Smooth muscle cell of the brain vasculature (primary cell): ENCODE data around the gene TGM6.
A peak's percentile ranks its signal among the peaks of the same experiment; 100 is the strongest.

ENCODE experiments used
- DNase-seq: peaks from one replicate; pipeline ENCODE4 v3.0.0-alpha.2; 2012; ENCODE audit warnings: low read depth, low spot score

The TGM6 gene

DNA sequence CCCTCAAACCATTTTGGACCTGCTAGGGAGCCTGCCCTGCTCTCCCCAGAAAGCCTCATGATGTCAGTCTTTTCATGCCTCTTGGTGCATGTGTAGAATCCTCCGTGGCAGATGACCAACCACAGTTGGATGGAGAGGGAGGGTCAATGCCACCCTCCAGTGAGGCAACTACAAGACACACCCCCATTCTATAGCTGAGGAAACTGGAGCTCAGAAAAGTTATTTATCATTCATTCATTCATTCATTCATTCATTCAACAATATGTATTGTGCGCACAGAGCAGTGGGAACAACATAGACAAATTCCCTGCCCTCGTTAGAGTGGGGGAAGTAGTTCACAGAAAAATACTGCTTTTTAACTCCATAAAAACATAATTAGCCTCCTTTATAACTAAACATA lies 73.1 kb downstream of the TGM6 start:
- no peak for DNase-seq

DNA sequence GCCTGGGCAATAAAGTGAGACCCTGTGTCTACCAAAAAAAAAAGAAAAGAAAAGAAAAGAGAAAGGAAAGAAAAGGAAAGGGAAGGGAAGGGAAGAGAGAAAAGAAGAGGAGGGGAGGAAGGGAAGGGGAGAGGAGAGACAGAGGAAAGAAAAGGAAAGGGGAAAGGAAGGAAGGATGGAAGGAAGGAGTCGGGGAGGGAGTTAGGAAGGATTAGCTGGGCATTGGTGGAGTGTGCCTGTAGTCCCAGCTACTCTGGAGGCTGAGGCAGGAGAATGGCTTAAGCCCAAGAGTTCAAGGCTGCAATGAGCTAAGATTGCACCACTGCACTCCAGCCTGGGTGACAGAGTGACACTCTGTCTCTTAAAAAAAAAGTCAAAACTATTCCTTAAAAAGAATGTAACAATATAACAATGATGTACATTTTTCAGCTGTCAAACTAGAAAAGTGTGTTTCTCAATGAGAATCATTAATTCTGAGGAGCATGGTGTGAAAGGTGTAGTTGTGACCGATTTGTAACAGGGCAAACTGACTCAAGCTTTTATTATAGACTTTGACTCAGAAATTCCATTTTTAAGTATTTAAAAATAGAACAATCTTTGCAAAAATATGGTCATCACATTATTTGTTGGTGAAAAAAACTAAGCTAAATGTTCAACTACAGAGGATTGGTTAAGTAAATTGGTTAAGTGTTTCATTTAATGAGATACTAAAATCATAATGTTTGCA lies 75.2 kb downstream of the TGM6 start:
- no peak for DNase-seq

DNA sequence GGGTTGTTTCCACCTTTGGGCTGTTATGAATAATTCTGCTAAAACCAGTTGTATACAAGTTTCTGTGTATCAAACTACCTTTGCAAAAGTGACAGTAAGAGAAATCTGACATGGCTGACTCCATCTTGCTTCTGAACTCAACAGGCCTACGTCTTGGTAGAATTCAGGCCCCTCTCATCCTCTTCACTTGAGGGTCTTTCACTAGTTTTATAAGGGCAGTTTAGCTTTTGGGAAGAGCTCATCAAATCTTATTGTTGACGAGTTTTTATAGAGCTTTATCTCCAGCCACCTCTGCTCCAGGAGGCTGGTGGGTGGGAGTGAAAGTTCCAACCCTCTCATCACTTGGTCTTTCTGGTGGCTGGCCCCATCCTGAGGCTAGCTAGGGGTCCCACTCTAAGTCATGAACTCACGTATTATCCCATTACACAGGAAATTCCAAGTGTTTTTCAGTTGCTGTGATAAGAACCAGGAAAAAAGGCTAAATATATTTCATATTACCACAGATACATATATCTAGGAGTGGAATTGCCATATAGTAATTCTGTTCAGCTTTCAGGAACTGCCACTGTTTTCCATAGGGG lies 78.3 kb downstream of the TGM6 start:
- no peak for DNase-seq

DNA sequence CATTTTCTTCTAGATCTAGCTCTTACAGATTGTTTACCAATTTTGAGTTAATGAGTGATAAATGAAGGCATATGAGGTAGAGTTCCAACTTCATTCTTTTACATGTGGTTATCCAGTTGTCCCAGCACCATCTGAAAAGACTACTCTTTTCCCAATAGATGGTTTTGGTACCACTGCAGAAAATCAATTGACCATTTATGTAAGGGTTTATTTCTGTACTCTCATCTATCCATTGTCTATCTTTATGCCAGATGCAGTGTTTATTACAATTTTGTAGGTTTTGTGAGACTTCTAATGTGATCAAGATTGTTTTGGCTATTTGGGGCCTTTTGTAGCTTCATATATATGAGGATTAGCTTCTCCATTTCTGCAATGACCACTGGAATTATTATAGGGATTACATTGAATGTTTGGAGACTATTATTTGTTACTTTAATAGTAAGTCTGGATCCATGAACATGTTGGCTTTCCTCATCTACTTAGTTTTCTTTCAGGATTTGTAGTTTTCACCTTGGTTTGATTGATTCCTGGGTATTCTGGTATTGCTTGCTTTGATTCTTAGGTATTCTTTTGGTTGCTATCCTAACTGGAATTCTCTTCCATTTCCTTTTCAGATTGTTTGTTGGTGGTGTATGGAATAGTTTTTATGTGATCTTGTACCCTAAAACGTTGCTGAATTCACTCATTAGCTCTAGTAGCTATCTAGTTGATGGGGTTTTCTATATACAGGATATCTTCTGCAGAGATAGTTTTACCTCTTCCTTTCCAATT lies 79.5 kb downstream of the TGM6 start:
- no peak for DNase-seq

DNA sequence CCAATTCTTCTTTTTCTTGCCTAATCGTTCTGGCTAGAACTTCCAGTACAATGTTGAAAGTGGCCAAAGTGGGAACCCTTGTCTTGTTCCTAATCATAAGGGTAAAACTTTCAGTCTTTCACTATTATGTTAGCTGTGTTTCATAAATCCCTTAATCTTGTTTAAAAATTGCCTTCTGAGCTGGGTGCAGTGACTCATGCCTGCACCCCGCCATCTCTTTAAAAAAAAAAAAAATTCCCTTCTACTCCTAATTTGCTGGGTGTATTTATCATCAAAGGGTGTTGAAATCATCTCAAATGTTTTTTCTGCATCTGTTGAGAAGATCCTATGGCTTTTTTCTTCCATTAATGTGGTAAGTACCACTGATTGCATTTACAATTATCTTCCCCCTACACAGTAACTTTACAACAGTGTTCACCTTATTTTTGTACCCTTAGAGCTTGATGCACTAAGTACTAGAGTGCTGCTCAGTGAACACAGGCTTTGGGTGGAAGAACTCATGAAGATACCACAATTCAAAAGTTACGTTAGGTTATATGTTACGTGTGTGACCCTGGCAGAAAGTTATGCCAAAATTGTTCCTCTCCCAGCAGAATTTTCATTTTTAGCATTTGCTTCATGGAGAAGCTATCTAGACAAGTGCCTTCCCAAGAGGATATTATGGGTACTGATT lies 80.2 kb downstream of the TGM6 start:
- DNase-seq: no peak

DNA sequence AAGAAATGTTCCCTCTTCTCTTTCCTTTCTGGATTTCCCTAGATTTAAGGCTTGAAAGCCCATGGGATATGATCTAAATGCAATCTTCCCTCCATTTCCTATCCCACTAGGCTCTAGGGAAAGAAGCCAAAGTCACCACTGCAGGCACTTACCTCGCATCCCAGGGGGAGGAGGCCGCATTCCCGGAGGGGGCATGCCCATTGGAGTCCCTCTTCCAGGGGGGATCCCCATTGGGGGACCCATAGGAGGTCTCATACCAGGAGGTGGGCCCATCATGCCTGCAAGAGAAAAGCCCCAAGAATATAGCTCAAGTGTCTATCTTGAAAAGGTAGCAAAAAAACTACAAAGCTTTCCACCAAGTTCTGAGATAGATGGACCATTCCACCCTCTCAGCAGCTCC lies 81.8 kb downstream of the TGM6 start:
- DNase-seq: no peak

DNA sequence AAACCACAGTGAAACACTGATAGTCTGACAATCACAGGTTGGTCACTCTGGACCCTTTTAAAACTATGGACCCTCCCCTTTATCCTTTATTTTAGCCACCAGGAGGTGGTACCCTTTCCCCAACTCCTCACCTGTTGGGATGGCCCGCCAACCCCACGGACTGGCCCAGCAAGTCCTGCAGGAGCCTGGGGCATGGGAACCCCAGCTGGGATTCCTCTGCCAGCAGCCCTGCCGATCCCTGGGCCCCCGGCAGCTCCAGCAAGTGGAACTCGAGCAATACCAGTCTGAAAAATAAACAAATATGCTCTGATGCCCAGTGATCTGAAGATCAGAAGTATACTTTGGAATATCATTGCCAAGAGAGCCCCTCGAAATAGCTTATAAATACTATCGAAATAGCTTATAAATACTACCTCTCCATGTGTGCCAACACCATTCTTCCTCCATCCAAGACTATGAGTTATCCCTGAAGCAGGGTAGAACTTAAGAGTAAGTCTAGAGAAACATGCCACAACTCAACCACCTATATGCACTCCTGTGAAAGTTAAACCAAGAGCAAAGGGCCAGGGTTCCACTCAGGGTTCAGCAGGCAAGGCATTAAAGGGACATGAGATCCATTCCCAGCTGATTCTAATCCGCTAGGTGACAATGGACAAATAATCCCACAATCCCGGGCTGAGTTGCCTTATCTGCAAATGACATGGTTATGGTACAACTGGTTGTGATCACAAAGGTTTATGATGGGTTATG lies 83.1 kb downstream of the TGM6 start:
- no peak for DNase-seq

DNA sequence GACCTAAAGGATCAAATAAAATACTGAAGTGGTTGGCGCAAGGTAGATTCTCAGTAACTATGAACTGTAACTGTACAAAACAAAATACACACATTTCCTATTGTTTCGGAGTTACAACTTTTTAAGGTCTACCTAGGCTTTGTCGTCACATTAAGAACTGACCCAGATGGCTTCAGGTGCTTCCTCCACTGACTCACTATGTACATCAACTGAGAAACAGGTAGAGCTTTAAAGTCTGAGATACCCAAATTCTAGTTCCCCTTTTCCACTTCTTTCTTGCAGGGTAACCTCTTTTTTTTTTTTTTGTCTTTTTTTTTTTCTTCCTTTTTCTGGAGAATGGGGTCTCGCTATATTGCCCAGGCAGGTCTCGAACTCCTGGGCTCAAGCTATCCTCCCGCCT lies 84.4 kb downstream of the TGM6 start:
- no peak for DNase-seq

DNA sequence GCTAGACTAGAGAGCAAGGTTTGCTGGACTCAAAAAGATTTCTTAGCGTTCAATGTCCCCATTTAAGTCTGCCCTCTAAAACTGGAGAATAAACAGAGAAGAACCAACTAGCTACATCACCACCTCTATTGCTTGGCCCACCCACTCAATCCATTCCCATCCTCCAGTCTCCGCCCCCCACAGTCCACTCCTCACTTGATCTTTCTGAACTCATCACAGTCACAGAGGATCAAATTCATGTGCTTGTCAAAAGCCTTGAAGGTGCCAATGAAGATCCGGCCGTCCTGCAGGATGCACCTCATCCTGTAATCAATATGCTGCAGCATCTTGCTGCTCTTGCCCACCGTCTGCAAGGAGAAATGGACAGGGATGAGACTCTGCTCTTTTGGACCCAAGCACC lies 86.7 kb downstream of the TGM6 start:
- DNase-seq: no peak

DNA sequence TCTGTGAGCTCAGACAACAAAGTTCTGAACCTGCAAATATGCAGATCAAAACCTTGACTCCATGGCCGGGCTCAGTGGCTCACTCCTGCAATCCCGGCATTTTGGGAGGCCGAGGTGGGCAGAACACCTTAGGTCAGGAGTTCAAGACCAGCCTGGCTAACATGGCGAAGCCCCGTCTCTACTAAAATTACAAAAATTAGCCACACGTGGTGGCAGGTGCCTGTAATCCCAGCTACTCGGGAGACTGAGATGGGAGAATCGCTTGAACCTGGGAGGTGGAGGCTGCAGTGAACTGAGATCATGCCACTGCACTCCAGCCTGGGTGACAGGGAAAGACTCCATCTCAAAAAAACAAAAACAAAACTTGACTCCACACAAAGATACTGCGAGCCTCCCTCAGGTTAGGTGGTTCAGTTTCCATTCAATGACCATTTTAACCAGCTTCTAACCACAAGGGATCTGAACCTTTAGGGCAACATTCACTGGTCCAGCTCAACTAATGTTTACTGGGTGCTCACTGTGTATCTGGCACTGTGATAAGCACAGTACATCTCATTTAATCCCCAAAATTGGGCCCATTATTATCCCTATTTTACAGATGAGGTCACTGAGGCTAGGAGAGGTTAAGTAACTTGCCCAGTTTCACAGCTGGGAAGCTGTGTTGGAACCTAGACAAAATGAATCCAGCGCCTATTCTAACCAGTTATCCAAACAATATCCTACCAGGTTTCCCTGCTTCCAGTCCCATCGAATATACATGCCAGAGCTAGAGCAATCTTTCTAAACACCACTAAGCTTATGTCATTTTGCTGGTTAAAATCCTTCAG lies 88.1 kb downstream of the TGM6 start:
- no peak for DNase-seq

DNA sequence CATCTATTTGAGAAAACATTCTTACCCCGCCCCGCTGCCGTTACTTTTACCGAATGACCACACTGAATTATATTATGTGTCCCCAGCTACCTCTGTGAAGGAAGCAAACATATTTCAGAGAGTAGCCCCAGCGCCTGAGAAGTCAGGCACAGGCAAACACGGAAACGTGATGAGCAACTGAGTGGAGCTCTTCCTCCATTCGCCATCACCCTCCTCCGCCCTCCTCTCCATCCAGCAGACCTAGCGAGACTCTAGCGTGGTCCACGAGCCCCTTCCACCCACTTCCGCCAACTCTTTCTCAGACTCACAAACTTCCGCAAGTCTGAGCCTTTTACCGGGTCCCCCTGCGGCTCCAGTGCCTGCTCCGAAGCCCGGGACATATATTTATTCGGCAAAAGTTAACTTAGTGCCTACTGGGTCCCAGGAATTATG lies 89.3 kb downstream of the TGM6 start:
- no peak for DNase-seq

DNA sequence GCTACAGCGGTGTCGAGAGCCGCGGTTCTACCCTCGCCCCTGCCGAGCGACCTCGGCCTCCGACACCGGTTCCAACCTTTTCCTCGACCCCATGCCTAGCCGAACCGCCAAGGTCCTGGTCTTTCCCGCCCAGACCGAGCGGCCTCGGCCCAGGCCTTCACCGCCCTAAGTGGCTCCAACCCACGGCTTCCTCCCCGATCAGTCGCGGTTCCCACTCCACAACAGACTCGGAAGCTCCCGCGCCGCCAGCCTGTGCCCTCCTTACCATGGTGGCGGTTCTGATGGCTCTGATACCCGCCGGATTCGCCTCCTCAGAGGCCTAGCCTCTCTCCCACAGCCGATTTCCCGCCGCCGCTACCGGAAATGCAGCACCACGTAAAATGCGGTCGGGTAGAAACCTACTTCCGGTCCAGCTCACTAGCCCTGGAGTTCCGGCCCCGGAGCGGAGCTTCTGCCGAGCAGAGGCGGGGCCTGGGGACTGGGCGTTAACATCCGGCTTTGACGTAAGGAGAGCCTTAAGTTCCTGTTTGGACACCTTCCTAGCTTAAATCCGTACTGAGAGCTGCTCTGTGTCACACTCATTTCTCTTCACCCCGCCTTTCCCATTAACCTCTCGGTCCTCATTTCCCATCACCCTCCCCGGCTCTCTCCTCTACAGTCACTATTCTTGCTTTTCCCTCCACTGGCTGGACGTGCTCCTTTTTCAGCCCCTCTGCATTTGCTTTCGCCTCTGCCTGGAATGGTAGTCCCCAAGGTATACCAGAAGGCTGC lies 89.9 kb downstream of the TGM6 start, which contains the start of gene SNRPB:
Gene SNRPB (minus strand): TSS at position 367 of the 771 bp plus-strand sequence. CDS start 99 bp downstream, at position 268.
- DNase-seq: peak; percentile 96

DNA sequence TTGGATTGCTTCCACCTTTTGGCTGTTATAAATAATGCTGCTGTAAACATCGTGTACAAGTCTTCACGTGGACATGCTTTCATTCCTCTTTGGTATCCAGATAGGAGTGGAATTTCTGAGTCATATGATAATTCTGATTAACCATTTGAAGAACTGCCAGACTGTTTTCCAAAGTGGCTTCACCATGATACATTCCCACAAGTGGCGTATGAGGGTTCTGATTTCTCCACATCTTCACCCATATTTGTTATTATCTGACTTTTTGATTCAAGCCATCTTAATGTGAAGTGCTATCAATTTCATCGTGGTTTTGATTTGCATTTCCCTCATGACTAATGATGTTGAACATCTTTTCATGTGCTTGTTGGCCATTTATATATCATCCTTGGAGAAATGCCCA lies 92.8 kb downstream of the TGM6 start:
- no peak for DNase-seq

DNA sequence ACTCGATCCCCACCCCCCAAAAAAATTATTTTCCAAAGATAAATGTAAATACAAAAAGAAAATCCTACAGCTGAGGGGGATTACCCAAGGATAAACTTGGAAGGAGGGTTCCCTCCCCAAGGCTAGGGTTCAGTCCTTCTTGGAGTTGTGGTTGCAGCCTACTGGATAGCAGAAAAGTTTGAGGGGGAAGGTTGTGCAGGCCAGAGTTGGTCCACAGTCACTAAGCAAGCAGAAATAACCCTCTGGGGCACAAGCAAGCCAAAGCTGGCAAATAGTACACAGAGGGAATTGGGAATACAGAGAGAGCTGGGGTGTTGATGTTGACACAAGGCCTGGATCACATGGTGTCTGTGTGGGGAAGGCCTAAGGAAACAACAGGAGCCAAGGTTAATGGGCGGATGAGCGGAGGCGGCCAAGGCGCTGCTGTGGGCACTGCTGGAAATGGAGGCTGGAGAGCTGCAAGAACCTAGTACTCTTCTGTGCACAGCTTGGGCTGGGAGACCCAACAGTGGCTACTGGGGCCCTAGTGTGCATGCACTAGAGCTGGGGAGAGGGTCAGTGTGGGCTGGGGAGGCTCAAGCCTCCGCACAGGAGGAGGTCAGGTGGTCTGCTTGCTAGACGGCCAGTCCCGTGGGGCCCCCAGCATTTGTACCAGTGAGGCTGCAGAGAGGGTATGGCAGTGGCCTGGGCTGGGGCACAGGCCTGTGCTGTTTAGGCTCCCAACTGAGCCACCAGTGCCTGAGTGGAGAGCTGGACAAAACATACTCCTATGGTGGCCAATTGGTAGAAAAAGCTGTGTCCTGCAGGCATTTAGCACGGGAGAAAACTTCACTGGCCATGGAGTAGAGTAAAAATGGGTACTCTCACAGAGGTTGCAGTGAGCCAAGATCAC lies 95.4 kb downstream of the TGM6 start:
- DNase-seq: no peak

DNA sequence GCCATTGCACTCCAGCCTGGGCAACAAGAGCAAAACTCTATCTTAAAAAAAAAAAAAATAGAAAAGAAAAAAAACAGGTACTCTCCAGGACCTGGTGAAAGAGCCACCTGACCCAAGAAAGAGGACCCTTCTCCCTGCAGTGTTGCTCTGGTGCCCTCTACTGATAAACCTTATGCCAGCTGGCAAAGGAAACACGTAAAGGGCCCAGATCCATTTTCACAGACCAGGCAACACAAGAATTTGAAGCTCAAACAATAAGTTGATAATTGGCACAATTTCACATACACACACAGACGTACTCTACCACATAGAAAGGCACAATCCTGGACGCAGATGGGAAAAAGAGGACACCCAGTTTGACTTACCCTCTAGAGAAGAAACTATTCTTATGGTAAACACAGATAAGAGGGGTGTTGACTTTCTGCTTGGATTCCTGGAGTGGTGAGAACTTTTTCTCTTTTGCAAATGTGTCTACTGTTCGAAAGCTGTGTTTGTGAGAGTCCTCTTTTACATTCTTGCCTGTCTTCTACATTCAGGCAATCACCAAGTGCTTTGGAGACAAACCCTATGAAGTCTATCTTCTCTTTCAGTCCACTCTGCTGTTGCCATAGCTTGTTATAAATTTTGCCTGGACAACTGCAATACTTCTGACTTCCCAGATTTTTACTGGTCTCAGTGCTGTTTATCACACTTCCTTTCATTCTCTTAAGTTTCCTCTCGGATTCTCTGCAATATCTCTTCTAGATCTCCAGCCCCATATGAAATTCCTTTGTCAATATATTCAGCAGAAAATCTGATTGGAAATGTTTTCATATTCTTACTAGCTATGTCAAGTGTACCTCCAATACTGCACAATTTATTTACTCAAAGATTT lies 96.3 kb downstream of the TGM6 start:
- DNase-seq: no peak

DNA sequence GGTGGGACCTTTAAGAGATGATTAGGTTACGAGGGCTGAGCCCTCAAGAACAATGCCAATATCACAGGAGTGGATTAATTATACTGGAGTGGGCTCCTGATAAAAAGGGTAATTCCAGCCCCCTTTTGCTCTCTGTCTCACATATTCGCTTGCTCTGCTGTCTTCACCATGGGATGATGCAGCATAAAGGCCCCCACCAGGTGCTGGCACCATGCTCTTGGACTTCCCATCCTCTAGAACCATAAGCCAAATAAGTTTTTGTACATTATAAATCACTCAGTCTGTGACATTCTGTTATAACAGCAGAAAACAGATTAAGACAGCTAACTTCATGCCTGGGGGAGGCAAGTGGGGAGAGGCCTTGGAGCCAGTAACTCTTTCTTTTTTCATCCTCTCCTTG lies 99.7 kb downstream of the TGM6 start:
- no peak for DNase-seq
